Mucosa of gallbladder (tissue), 1 donor: ENCODE measurements around the gene KRT15. TPM values are rescaled to one million over a fixed set of nuclear protein-coding genes. Genes with fewer than 3 reads are reported as not detected.
"Not testable (repeated sequence)": the region's sequence is repeated elsewhere in the genome, so short reads cannot be mapped to it uniquely, and the experiment has no call there.

ENCODE experiments used
- DNase-seq: peaks from one replicate; pipeline ENCODE4 v3.0.0-alpha.2; 2020; ENCODE audit warnings: low spot score
- total RNA-seq: library from RNA; stranded (reverse); gene quantifications from one replicate; pipeline ENCODE4 v1.2.1, GENCODE V29; 2021
- donor health status: DM: no; HTN: no; CAD: no.

KRT15 gene
- total RNA-seq, 1 donor from 2014 or later, result 5.6 TPM

DNA sequence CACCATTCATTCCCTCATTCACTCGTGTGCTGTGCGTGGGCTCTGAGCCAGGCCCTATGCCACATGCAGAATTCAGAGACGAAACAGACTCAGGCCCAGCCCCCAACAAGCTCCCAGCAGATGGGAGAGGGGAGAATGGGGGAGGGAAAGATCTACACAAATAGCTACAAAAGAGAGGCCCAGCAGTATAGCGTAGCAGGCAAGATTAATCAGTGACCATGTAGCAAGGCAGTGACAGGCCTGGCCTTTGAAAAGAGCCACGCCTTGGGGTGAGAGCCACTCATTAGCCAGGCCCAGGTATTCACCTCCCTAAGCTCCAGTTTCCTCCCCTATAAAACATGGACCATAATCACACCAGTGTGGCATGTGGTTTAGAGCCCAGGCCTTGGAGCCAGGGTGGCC lies 25.8 kb upstream of the KRT15 start:
- DNase-seq, result peak; percentile 72

DNA sequence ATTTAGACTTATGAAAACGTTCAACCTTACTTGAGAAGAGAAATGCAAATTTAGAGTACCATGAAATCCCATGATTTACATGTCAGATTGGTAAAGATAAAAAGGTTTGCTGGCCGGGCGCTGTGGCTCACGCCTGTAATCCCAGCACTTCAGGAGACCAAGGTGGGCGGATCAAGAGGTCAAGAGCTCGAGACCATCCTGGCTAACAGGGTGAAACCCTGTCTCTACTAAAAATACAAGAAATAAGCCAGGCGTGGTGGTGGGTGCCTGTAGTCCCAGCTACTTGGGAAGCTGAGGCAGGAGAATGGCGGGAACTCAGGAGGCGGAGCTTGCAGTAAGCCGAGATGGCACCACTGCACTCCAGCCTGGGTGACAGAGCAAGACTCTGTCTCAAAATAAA lies 24.1 kb upstream of the KRT15 start:
- DNase-seq, result not testable (repeated sequence)

DNA sequence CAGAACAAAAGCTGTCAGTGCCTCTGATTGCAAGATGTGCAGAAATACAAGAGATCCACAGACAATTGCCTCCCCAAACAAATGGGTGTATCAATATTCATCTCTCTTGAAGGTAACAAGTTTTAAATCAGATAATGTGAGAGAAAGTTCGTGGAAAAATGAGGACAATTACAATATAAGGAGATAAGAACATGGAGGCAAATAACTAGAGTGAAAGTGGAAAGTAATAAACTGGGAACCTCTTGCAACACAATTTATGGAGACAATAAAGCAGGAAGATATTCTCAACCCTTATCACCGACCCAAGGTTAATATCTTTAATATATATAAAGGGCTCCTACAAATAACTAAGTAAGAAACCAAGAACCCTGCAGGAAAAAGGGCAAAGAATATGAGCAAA lies 23.7 kb upstream of the KRT15 start:
- DNase-seq, result no peak

DNA sequence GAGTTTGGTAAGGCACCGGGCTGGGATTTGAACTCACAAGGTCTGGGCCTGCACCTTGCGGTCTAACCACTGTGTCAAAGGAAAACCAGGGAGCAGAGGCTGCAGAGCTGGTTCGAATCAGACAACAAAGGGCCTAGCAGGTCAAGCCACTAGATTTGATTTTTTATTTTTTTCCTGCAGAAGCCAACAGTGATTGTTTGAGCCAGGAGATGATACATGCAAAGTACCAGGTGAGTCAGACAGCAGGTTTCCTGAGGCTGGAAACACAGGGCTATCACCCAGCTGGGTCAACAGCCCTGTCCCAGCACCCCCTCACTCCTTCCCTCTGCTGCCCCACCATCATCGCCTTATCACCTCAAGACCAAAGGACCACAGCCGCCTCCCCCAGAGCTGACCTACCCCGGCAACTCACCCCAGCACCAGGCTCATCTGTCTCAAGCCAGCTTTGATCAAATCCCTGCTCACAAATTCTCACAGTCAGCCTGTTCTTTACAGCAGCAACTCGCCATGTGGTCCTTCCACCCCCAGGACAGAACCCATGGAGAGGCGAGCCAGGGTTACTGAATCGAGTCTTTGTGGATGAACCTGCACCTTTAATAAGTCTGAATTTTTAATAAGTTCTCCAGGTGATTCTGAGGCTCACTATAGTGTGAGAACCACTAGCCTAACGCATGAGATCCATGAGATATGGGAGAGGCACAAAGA lies 22.4 kb upstream of the KRT15 start:
- no peak for DNase-seq

DNA sequence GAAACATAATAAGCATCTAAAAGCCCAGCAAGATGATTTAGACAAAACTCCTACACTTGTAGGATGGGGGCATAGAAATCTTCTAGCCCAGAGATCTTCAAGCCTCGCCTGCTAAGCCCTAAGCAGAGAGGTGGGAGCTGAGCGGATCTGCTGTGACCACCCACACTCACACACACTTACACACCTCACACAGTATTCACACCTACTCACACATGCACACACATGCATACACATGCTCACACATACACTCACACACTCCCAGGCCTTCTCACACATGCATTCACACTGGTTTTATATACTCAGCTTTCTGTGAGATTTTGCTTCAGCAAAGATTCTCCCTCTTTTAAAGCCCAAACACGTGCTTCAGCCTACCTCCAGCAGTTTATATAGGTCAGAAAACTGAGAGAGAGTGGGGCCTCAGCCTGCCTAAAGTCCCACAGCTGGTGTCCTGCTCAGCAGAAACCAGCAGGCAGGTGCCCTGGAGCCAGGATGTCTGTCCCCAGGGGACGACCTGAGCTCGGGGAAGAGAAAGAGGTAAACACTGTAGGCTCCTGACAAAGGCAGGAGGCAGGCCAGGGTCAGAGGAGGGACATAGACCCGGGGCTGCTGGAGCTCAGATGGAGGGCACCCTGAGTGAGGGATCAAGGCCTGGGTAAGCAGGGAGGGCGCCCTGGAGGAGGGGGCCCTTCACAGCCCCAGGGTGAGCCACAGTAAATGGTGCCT lies 21.4 kb upstream of the KRT15 start:
- no peak for DNase-seq

DNA sequence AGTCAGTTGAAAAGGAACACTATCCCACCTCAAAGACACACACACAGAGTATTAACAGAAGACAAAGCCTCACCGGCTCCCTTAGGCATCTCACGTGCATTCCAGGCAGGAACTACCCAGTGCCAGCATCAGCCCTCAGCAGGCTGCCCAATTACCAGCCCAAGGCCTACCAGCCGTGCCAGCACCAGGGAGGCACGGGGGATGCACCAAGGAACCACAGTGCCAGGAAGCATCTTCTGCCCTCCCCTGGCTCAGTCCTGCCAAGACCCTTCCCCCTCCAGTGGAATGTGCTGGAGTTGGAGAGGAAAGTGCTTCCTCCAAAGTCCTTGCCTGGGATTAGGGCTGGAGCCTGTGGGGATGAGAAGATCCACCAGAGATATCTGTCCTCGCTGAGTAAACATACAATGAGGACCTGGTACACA lies 20.4 kb upstream of the KRT15 start:
- no peak for DNase-seq

DNA sequence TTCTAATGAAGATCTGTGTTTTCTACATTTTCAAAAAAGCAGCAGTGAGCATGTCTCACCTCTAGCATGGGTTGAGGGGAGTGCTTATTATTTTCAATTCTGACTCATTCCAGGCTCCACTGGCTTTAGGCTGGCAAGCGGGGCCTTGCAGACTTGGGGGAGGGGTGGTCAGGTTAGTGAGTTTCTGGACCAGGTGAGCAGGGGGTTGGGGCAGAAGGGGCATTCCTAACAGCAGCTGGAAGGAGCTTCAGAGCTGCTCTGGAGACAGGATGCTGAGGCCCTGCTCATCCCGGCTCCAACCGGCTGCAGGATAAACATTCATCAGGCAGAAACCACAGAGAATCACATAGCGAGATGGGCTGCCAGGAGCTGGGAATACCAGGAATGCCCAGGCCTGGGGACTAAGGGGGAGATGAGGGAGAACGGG lies 19.9 kb upstream of the KRT15 start:
- DNase-seq, result no peak

DNA sequence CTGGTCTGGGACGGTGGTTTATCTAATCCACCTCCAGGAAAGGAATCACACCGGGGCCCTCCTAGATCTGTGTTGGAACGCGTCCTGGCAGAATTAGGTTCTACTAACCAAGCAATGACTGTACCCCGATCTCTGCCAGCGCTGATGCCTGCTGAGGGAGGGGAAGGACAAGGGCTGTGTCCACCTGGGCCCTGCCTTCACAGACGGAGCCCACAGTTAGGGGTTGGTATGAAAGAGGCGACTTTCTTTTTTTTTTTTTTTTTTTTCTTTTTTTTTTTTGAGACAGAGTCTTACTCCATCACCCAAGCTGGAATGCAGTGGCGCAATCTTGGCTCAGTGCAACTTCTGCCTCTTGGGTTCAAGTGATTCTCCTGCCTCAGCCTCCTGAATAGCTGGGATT lies 19.3 kb upstream of the KRT15 start:
- no peak for DNase-seq

DNA sequence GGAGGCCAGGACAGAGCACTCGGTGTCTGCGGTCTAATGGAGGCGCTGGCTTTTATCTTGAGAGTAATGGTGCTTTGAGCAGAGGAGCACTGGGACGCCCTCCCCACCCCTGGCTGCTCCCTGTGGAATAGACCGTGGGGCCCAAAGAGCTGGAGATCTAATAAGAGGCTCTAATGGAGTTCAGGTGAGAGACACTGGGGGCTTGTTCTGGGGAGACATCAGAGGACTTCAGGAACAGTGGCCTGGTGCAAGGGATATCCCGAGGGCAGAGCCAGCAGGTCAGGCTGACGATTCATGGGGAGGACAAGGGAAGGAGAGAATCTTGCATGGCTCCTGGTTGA lies 18.9 kb upstream of the KRT15 start:
- no peak for DNase-seq

DNA sequence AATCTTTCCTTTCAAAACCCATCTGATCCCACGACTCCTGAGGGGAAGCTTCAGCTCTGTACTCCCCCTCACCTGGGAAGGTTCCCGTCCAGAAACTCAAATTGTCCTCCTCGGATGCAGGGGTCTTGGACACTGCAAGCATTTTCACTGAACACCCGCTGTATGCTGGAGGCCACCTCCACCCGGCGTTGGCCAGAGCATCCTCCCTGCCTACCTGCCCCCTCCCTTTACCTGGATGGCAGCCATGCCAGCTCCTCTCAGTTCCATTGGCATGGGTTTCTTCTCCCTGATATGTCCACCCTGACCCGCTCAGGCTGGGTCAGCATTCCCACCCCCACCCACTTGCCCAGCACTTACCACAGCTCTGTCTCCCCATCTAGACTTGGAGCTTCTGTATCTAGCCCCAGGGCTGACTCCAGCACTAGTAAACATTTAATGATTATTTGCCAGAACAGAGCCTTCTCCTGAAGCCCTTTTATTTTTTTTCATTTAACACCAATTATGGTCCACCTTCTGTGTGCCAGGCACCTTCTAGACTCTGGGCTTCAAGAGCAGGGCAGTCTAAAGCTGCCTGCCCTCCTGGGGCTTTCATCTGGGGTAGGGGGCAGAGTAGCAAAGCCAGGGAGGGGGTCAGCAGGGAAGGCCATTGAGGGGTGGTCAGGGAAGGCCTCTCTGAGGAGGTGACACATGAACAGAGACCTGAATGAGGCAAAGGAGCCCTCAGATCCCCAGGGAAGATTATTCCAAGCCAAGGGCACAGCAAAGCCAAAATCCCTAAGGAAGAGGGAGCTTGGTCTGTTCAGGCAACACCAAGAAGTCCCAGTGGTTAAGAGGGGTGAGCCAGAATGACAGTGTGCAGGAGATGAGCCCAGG lies 18.3 kb upstream of the KRT15 start:
- DNase-seq, result no peak

DNA sequence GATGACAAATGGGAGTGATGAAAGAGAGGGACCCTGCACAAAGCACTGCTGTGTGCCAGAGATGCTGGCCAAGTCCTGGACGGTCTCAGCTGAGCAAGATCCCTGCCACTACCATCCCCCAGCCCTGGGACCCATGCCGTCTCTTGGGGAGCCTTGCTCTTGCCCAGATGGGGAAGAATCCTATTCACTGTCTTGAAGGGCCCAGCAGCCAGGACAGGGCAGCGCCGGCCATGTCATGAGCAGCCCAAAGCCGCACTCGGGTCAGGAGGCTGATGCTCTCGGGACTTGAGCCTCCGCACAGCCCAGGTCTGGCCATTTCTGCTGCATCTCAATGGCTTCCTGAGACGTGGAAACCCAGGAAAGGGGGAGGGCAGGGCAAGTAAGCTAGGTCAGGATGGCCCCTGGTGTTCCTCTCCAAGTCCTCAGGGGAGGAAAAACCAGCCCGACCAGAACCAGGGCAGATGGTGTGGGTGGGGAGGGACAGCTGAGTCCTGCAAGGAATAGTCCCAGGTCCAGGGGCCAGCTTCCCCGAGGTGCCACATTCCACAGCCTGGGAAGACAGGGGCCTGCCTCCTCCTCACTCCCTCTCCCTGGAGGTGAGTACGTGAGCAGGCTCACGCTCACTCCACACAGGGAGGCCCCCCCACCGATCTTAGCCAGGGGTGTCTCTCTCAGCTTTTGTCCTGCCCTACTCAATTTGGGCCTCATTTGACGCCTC lies 17.2 kb upstream of the KRT15 start:
- peak; percentile 81 for DNase-seq

DNA sequence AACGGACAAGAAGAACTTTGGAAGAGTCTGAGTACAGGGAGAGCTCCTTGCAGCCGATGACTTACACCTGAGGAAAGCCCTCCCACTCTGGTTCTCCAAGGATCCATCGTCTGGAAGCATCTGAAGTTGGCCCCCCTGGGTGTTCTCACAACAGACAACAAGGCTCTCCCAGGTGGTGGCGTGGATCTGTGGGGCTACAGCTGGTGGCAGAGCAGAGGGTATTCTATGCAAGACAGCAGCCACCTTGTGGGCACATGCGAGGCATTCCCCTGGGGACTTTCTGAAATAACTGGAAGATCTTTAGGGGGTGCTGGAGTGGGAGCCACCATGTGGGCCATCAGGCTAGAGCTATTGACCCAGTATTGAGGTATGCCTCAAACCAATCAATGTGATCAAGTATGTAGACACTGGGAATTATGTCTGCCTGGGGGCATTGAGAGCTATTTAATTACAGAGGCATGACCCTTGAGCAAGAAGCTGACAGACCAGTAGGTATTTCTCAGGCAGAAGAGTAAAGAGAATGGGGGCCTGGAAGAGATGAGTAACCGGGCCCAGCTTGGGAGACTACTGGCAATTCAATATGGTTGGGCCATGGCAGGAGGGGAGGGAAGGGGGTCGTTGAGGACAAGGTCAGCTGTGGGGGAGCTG lies 16.3 kb upstream of the KRT15 start:
- no peak for DNase-seq

DNA sequence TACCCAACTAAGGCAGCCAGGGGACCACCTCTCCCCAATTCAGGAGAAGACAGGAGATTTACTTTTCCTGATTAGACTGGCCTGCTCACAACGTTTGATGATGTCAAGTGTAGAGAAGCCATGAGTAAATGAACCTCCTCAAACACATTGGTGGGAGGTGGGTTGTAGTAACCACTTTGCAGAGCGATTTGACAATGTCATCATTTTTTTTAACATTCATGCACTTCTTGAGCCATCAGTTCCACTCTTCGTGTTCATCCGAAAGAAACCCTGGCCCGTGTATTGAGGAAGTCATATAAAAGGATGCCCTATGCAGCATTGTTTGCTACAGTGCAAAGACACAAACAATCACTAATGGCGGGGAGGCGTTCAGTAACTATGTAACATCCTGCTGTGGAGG lies 14.9 kb upstream of the KRT15 start:
- DNase-seq, result no peak

DNA sequence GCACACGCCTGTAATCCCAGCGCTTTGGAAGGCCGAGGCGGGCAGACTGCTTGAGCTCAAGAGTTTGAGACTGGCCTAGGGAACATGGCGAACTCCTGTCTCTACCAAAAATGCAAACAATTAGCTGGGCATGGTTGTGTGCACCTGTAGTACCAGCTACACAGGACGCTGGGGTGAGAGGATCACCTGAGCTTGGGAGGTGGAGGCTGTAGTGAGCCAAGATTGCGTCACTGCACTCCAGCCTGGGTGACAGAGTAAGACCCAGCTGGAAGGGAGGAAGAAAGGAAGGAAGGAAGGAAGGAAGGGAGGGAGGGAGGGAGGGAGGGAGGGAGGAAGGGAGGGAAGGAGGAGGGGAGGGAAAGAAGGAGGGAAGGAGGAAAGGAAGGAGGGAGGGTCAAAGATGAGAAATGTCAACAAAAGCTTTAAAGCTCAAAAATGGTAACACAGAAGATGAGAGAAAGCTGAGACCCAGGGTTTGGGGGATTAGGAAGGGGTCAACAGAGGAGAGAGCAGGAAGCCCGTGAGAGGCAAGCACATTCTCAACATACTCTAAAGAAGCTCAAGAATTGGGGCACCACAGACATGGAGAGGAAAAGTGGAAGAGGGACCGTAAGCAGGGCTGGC lies 14.4 kb upstream of the KRT15 start:
- peak; percentile 53 for DNase-seq

DNA sequence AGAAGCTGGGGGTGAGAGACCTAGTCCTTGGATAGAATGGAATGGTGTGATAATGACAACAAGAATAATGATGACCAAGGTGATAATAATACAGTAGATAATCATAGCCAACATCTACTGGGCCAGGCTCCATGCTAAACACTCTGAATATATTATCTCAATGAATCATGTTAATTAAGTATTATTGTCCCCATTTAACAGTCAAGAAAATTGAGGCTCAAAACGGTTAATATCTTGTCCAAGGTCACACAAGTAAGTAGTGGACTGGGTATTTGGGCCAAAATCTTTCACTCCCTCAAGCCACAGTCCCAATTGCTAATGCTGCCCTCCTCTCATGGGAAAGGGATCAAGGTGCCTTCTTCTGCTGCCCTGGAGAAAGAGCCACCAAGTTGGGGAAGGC lies 13.3 kb upstream of the KRT15 start:
- DNase-seq, result no peak

DNA sequence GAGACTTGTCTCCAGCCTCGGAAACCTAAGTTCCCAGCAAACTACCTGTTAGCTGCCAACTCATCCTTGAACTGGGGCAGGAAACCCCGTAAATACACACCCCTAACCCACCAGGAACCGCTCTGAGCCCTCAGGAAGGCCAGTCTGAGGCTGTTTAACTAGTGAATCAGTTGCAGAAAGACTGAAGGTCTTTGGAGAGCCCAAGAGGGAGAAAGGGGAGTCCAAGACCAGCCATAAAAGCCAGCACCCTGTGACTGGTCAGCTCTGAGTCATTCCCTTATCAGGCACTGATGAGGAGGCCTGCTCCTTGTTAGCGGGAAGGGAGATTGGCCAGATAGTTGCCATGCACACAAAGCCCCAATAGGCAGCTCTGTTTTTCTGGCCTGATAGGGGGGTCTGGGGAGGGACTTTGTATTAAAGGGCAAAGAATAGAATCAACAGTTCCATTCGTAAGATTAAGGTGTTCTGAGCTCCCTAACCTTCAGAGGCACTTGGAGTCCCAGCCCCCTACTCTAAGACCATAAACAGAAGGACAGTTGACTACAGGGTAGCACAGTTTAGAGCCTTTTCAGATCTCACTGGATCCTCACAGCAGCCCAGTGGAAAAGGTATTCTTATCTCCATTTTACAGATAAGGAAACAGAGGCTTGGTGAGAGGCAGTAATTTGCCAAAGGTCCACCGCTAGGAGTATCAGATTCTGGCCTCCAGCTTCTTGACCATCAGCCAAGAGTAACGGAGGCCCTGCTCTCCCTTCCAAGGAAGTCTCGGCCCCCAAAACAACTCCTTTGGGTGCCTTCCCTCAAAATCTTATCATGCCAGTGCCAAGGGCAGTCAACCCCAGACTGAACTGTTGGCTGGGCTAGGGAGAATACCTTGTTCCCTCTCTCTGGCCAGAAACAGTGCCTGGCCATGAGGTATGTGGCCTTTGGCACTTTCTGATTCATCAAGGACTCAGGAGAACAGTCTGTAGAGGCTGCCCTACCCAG lies 11.7 kb upstream of the KRT15 start:
- DNase-seq, result peak; percentile 60

DNA sequence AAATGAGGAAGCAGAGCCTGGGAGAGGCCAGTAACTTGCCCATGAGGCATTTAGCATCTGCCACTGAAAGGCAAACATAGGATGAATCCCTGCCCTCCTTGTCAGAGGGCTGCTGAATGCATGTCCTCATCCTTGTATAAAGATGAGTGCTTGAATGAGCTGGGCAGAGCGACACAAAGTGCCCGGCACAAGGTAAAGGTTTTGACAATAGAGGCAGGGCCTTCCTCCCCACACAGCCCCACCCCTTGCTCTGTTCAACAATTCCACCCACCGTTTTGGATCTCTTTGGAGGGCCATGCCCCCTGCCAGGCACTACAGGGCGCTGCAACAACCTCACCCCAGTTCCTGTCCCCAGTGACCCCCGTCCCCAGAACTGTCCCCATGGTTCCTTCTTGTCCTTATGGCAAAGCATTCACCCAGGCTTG lies 10.8 kb upstream of the KRT15 start:
- DNase-seq, result no peak

DNA sequence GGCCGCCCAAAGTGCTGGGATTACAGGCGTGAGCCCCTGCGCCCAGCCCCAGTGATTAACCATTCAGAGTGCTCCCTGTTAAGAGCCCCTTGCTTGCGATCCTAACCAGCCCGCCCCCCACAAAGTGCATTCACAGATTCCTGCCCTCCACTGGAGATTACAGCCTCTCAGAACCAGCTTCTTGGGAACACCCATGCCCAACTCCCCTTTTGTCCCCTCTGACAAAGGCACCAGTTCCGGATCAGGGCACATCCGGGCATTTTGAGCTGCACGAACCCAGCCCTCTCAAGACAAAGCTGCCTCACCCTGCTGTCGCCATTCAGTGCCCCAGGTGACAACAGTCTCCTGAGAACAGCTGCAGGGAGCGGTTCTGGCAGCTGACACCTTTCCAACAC lies 10.3 kb upstream of the KRT15 start:
- DNase-seq, result no peak
